NCI-H2107 (cell line): ENCODE results near the gene NDUFB3.
"Not testable (repeated sequence)": the region's sequence is repeated elsewhere in the genome, so short reads cannot be mapped to it uniquely, and the experiment has no call there.

ENCODE experiments used
- DNase-seq: peaks from one replicate; lab custom pipeline; 2025; lab: John Stamatoyannopoulos, UW

Gene NDUFB3

DNA sequence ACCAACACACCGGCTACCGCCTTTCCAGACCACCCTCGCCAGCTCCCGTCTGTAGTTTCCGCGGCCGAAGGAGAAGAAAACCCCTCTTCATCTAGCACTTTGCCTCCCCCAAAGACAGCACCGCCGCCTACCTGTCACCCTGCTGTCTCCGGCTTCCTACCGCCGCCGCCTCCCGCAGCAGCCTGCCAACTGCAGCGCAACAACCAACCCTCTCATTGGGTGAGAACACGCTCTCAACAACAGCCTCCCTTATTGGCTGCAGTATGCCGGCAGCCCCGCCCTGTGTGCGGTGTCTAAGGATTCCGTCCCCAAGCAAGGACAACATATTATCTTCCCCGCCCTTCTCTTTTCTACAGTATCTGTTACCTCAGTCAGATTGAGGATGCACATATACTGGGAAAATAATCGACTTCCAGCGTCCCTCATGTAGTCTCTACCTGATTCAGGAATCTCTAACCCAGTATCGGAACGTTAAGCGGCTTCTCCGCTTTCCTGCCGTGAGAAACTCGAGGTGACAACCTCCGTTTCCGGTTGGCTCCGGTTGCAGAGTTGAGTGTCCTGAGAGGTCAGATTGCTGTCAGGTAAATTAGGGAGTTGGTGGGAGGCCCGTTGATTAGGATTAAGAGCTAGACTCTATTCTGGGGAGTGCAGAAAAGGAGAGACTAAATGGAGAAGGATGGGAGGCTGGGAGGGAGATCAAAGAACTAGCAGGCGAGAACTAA lies at the start of gene NDUFB3, which contains the start of gene HYCC2:
NDUFB3 (plus strand) TSS at position 523 of the 722 bp plus-strand sequence. CDS start 6,882 bp downstream, outside the sequence.
HYCC2 (minus strand) TSS at position 193 of the 722 bp plus-strand sequence. CDS start 47,662 bp downstream, outside the sequence.
- peak; percentile 92 for DNase-seq

DNA sequence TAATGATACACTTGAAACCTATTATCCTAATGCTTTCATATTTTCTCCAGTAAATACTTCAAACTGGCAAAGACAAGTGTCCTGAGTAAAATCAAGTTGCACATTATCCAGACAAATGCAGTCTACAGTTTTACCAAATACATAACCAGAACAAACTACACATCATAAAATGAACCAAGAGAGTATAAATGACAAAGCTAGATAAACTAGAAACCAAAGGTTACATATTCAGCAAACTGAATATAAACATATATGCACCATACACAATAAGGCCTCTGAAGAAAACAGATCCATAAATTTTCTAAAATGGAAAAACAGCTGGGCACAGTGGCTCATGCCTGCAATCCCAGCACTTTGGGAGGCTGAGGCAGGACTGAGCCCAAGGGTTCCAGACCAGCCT lies 47.3 kb upstream of the NDUFB3 start:
- no peak for DNase-seq

DNA sequence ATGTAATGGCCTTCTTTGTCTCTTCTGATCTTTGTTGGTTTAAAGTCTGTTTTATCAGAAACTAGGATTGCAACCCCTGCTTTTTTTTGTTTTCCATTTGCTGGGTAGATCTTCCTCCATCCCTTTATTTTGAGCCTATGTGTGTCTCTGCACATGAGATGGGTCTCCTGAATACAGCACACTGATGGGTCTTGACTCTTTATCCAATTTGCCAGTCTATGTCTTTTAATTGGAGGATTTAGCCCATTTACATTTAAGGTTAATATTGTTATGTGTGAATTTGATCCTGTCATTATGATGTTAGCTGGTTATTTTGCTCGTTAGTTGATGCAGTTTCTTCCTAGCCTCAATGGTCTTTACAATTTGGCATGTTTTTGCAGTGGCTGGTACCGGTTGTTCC lies 37.4 kb upstream of the NDUFB3 start:
- DNase-seq, result not testable (repeated sequence)

DNA sequence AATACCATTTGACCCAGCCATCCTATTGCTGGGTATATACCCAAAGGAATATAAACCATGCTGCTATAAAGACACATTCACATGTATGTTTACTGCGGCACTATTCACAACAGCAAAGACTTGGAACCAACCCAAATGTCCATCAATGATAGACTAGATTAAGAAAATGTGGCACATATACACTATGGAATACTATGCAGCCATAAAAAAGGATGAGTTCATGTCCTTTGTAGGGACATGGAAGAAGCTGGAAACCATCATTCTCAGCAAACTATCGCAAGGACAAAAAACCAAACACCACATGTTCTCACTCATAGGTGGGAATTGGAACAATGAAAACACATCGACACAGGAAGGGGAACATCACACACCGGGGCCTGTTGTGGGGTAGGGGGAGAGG lies 33.4 kb upstream of the NDUFB3 start:
- not testable (repeated sequence) for DNase-seq

DNA sequence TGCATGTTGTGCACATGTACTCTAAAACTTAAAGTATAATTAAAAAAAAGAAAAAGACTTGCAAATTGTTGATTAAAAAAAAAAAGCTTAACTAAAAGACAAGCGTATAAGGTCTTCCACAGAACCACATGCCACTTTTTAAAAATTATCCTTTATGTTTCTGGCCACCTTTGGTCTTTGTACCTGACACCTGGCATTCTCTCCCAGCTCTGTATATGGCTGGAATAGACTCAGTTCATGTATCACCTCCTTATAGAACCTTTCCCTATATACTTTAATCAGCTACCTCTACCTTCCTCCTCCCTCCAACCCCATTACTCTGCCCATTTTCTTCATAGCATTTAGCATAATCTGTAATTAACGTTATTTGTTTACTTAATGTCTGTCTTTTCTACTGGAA lies 32.9 kb upstream of the NDUFB3 start:
- DNase-seq, result no peak

DNA sequence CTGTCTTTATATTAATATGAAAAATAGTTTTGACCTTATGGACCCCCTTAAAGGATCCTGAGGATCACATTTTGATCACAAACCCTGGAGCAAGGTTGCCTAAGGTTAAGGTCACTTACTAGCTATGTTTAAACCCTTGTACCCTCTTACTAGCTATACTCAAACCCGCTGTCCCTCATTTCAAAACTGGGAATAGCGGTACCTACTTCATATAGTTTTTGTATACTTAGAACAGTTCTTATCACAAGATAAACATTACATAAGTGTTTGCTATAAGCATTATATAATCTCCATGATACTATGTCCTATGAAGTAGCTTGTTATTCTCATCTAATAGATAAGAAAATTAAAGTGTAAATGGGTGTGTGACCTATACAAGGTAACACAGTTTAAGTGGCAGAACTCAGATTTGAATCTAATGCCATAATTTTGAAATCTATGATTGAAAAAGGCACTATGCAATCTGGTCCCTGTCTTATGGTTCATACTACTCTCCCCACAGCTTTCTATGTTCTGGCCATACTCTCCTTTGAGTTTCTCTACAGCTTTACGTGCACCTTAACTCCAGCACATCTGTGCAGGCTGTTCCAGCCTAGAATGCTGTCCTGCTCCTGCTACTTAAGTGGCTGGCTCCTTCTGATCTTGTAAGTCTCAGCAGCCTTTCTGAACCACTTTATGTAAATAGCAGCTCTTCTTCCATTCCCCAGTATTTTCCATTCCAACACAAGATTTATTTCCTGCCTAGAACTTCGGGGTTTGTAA lies 30.8 kb upstream of the NDUFB3 start:
- no peak for DNase-seq

DNA sequence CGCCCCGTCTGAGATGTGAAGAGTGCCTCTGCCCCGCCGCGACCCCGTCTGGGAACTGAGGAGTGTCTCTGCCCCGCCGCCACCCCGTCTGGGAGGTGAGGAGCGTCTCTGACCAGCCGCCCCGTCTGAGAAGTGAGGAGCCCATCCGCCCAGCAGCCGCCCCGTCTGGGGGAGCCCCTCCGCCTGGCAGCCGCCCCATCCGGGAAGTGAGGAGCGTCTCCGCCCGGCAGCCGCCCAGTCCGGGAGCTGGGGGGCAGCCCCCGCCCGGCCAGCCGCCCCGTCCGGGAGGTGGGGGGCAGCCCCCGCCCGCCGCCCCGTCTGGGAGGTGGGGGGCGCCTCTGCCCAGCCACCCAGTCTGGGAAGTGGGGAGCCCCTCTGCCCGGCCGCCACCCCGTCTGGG lies 29.4 kb upstream of the NDUFB3 start:
- DNase-seq, result not testable (repeated sequence)

DNA sequence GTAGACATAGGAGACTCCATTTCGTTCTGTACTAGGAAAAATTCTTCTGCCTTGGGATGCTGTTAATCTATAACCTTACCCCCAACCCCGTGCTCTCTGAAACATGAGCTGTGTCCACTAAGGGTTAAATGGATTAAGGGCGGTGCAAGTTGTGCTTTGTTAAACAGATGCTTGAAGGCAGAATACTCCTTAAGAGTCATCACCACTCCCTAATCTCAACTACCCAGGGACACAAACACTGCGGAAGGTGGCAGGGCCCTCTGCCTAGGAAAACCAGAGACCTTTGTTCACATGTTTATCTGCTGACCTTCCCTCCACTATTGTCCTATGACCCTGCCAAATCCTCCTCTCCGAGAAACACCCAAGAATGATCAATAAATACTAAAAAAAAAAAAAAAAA lies 28.8 kb upstream of the NDUFB3 start:
- DNase-seq, result not testable (repeated sequence)

DNA sequence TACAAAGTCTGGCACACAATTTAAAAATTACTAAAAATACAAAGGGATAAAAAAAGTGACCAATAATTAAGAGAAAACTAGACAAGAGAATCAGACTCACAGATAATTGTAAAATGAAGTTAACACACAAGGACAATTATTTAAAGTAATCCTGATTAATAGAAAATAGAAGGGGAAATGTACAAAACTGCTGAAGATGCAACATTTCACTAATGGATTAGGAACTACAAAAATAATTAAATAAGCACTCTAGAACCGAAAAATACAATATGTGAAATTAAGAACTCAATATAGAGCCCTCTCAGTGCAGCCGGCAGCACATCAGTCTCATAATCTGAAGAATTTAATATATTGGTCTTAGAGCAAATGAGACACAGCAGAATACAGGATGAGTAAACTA lies 24.9 kb upstream of the NDUFB3 start:
- no peak for DNase-seq

DNA sequence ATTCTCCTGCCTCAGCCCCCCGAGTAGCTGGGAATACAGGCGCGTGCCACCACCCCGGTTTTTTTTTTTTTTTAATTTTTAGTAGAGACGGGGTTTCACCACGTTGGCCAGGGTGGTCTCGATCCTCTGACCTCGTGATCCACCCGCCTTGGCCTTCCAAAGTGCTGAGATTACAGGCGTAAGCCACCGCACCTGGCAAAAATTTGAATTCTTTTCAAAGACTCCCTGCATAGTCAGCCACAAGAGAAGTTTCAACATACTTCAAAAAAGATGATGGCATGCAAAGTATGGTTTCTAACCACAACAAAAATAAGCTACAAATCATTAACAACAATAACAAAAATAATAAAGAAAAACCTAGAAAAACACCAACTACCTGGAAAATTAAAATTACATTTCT lies 22.3 kb upstream of the NDUFB3 start:
- DNase-seq, result no peak

DNA sequence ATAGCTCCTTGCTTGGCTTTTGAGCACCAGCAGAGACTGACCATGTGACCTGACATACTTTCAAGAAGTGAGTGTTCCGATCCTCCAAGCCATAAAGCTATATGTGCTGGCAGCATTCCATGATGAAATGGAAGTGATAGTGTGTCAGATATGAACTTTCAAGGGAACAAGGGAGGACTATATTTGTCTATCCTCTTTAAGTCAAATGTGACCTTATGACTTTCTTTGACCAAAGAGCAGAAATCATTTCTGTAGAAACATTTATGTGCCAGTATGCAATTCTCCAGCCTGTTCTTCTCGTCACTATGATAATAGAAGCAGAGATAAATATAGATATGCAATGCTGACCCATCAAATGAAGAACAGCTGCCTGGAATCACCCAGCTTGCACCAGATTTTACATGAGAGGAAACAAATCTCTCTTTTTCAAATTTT lies 14.7 kb upstream of the NDUFB3 start:
- no peak for DNase-seq

DNA sequence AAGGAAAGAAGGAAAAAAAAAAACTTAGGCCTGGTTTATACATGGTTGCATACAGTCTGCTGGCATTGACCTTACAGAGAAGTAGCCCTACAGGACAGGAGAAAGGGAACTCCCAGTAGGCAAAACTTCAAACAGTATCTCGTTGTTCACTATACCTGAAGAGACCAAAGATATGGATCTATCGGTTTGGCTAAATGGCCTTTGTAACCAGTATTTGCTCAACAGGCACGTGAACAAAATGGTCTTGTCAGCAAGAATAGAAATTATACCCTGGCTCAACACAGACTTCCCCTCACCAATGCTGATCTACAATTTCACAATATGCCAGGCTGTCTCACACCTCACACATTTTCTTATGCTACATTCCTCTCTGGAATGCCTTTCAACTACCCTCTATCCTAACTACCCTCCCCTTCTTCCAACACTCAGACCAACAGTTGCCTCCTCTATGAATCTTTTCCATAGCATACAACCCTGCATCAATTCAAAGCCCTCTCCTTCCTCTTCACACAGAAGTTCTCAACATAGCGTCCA lies 14.0 kb upstream of the NDUFB3 start:
- DNase-seq, result no peak

DNA sequence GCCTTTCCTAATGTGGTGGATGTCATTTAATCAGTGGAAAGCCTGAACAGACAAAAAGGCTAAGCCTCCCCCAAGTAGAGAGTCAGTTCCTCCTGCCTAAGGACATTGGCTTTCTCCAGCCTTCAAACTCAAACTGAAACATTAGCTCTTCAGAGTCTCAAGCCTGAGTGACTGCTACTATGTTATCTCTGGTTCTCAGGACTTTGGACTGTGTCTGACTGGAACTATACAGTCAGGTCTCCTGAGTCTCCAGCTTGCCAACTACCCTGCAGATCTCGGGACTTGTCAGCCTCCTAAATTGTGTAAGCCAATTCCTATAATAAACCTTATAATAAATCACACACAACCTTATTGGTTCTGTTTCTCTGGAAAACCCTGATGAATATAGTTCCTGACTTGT lies 12.9 kb upstream of the NDUFB3 start:
- no peak for DNase-seq

DNA sequence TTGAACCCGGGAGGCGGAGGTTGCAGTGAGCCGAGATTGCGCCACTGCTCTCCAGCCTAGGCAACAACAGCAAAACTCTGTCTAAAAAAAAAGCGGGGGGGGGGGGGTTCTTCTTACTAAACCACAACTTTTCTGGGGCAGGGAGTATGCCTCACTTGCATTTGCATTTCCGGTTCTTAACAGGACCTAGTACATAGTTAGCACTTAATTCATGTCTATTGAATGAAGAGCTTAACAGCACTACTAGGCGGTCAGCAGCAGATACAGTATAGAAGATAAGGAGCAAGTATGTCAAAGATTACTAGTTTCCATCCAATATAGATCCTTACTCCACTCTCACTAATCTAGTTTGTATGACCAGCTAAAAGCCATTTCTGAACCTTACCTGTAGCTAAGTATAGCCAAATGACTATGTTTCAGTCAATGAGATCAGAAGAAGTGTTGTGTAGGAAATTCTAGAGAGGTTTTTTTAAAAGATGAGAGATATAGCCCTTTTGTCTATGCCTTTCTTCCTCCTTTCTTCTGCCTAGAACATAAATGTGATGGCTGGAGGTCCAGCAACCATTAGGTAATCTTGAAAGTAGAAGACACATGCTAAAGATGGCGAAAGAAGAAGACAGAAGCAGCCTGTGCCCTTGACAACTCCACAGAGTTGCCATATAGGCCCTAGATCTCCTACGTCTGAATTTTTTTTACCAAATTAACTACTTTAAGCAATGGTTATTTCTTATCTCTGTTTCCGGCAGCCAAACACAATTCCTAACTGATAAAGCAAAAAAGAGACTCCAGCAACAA lies 11.6 kb upstream of the NDUFB3 start:
- no peak for DNase-seq

DNA sequence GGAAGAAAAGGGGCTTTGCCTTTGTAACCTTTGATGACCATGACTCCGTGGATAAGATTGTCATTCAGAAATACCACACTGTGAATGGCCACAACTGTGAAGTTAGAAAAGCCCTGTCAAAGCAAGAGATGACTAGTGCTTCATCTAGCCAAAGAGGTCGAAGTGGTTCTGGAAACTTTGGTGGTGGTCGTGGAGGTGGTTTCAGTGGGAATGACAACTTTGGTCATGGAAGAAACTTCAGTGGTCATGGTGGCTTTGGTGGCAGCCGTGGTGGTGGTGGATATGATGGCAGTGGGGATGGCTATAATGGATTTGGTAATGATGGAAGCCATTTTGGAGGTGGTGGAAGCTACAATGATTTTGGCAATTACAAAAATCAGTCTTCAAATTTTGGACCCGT lies 8.3 kb upstream of the NDUFB3 start:
- DNase-seq, result not testable (repeated sequence)

DNA sequence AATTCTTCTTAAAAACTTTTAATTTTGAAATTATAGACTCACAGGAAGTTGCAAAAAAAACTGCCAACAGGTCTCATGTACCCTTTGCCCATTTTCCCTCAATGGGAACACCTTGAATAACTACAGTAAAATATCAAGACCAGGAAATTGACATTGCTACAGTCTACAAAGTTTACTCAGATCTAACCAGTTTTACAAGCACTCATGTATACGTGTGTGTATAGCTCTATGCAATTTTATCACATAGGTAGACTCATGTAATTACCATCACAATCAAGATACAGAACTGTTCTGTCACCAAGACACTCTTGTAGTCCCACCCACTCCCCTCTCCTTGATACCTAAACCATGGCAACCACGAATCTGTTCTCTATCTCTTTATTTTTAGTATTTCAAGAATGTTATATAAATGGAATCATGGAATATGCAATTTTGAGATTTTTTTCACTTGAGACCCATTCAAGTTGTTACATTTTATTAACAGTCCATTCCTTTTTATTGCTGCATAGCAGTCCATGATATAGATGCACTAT lies 6.9 kb upstream of the NDUFB3 start:
- no peak for DNase-seq

DNA sequence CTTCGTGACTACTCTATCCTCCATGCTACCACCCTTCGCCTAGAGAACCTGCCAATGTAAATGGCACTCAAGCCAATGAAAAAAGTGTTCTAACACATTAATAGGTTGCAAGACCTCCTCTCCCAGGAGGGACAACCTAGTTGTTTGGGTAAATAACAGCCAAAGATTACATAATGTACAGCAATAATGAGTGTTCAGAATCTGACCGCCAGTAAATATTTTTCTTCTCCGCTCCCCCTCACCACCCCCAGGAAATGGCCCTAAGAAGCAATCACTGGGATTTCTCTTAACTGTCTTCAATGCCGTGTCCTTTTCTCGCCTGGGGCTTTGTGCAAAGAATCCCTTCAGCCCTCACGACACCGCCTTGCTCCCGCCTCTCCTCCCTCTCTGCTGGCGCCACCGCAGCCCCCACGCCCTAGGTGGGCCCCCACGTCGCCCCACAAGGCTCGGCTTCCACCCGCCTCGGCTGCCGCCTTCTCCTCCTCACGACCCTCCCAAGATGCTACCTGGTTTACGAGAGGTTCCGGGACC lies 788 bp upstream of the NDUFB3 start:
- DNase-seq, result no peak

DNA sequence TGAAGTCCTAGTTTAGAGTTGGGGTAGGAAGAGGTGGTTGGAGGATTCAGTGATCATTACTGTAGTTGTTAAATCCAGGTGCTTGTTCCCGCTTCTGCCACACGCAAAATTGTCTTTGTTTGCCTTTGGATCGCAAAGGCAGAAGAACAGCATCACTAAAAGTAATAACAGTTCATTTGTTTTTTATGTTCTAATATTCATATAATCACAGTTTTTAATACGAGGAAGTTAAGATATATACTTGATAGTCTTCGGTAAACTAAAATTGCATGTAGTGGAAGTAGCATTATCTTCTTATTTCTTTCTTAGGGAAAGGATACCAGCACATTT lies 365 bp downstream of the NDUFB3 start:
- no peak for DNase-seq

DNA sequence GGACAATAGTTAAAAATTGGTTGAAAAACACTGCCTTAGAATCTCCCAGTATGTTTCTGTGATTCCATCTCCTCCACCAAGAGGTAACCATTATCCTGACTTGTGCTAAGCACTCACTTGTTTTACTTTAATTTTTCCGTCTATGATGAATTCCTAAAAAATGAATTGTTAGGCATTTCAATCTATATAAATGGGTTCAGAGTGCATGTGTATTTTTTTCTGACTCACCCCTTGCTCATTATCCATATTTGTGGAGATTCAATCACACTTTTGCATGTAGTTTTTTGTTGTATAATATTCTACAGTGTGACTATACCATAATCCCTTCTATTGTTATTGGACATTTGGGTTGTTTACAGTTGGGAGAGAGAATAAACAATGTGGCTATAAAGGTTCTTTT lies 1.3 kb downstream of the NDUFB3 start:
- DNase-seq, result no peak

DNA sequence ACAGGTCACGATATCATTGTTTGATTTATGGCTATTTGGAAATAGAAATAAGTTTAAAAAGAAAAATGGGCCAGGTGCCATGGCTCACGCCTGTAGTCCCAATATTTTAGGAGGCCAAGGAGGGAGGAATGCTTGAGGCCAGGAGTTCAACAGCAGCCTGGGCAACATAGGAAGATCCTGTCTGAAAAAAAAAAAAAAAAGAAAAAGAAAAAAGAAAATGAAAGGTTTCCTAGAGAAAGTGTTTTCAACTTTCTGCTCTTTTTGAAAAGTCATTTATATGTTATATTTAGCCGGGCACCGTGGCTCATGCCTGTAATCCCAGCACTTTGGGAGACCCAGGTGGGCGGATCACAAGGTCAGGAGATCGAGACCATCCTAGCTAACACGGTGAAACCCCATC lies 3.2 kb downstream of the NDUFB3 start:
- DNase-seq, result no peak

DNA sequence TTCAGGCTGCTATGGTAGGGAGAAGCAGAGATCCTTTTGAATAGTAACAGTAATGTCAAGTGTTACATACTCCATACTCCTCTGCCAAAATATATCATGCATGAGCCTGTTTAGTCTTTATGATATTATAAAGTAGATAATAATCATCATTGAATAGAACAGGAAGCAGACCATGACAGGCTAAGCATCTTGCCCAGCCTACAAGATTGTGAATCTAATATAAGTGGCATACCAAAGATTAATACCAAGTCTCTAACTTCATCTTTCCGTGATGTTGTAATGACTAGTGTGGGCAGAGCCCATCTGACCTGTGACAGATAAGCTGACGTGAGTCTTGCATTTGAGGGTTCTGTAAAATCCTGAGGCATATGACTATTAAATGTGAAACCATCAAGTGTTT lies 13.1 kb downstream of the NDUFB3 start:
- no peak for DNase-seq

DNA sequence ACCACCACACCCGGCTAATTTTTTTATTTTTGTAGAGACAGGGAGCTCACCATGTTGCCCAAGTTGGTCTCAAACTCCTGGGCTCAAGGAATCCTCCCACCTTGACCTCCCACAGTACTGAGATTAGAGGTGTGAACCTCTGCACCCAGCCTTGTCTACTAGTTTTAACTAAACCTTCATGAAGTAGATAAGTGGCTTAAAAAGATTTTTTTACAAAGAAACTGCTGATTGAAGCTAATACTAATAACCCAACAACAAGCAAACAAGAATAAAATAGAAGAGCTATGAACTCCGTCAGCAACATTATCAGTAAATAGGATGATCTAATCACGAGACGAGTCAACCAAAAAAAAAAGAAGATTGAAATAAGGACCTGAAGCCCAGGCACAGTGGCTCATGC lies 18.8 kb downstream of the NDUFB3 start:
- no peak for DNase-seq
